Tibial artery (tissue), 4 donors: ENCODE measurements around the gene TSPAN32.

Experiments
- DNase-seq, 2 donors: peaks; one replicate each; pipeline ENCODE4 v3.0.0-alpha.2; 2019
- H3K27ac ChIP-seq, 2 donors: fragments of 200-600 bp; sonication (generic) in 1 of 2; 1 replicate in 1 of 2; 2 replicates in 1 of 2; pipeline ENCODE4 v1.5.1; 2018 to 2019; ENCODE audit warnings: mild to moderate bottlenecking in 1 of 2
- H3K27me3 ChIP-seq, 2 donors: fragments of 200-600 bp; sonication (generic) in 1 of 2; one replicate each; pipeline versions ENCODE4 v1.5.1 to v1.6.0; 2016 to 2019
- H3K36me3 ChIP-seq, 3 donors: fragments of 200-600 bp; sonication (generic) in 2 of 3; one replicate each; pipeline ENCODE4 v1.5.1; 2016 to 2019; ENCODE audit warnings: mild to moderate bottlenecking in 2 of 3
- H3K4me1 ChIP-seq, 4 donors: fragments of 200-600 bp; sonication (generic) in 2 of 4; 1 replicate in 3 of 4; 2 replicates in 1 of 4; pipeline ENCODE4 v1.5.1; 2016 to 2019
- H3K4me3 ChIP-seq, 2 donors: fragments of 200-600 bp; sonication (generic) in 1 of 2; 1 replicate in 1 of 2; 2 replicates in 1 of 2; pipeline ENCODE4 v1.5.1; 2018 to 2019; ENCODE audit warnings: mild to moderate bottlenecking in 2 of 2
- H3K9me3 ChIP-seq, 3 donors: fragments of 200-600 bp; sonication (generic) in 1 of 3; one replicate each; pipeline ENCODE4 v1.5.1; 2016 to 2019
- intact Hi-C: fragments of 100-400 bp; cut with DNase I; formaldehyde crosslinking; loops from one replicate; pipeline ENCODE4 v1.15.0; 2023; ENCODE audit warnings: low total_unique reads
- TF ChIP-seq, protein P1 (sequence below), 2 experiments: fragments of 200-600 bp in 1 of 2; fragments of 450-650 bp in 1 of 2; IDR thresholded peaks; one replicate each; pipeline ENCODE4 v1.5.1; 2017 to 2019; ENCODE audit warnings: antibody characterized with exemption in 2 of 2, mild to moderate bottlenecking in 1 of 2, moderate library complexity in 1 of 2

Gene TSPAN32

GRCh38 chr11:2347308-2347830 is 45.6 kb downstream of the TSPAN32 start:
- DNase-seq, result no peak
- TF ChIP-seq, protein P1, sequence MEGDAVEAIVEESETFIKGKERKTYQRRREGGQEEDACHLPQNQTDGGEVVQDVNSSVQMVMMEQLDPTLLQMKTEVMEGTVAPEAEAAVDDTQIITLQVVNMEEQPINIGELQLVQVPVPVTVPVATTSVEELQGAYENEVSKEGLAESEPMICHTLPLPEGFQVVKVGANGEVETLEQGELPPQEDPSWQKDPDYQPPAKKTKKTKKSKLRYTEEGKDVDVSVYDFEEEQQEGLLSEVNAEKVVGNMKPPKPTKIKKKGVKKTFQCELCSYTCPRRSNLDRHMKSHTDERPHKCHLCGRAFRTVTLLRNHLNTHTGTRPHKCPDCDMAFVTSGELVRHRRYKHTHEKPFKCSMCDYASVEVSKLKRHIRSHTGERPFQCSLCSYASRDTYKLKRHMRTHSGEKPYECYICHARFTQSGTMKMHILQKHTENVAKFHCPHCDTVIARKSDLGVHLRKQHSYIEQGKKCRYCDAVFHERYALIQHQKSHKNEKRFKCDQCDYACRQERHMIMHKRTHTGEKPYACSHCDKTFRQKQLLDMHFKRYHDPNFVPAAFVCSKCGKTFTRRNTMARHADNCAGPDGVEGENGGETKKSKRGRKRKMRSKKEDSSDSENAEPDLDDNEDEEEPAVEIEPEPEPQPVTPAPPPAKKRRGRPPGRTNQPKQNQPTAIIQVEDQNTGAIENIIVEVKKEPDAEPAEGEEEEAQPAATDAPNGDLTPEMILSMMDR (IDR thresholded peaks at IDR 0.05), result no peak
- no peak overlapping the region for H3K27ac ChIP-seq

DNA sequence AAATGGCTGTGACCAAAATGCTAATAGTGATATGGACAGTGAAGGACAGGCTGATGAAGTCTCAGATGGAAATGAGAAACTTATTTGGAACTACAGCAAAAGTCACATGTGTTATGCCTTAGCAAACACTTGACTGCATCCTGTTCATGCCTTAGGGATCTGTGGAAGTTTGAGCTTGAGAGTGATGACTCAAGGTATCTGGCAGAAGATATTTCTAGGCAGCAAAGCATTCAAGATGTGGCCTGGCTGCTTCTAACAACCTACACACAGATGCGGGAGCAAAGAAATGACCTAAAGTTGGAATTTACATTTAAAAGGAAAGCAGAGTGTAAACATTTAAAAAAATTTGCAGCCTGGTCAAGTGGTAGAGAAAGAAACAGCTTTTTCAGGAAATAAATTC is 47.2 kb downstream of the TSPAN32 start:
- intact Hi-C loops, result no loop called here
- no peak for DNase-seq
- Histone ChIP-seq H3K27me3 (no peaks in the 10 kb centered on the region), H3K36me3 (no peaks in the 10 kb centered on the region), H3K27ac (no peak overlapping the region), H3K9me3 (peaks cover 0 to 10% (median 7%) of the 10 kb centered on the region in 3 donors), H3K4me3 (no peak overlapping the region), H3K4me1 (no peaks in the 10 kb centered on the region)
- TF ChIP-seq, protein P1 (IDR thresholded peaks at IDR 0.05), result no peak

More at GRCh38 chr11:2347308-2347830, 45.6 kb downstream of the TSPAN32 start:
- peaks cover 0 to 10% (median 7%) of the 10 kb centered on the region in 3 donors for H3K9me3 ChIP-seq
- H3K36me3 ChIP-seq, result no peaks in the 10 kb centered on the region
- intact Hi-C loops, result no loop called here
- no peaks in the 10 kb centered on the region for H3K4me1 ChIP-seq
- no peaks in the 10 kb centered on the region for H3K27me3 ChIP-seq
- no peak overlapping the region for H3K4me3 ChIP-seq

DNA sequence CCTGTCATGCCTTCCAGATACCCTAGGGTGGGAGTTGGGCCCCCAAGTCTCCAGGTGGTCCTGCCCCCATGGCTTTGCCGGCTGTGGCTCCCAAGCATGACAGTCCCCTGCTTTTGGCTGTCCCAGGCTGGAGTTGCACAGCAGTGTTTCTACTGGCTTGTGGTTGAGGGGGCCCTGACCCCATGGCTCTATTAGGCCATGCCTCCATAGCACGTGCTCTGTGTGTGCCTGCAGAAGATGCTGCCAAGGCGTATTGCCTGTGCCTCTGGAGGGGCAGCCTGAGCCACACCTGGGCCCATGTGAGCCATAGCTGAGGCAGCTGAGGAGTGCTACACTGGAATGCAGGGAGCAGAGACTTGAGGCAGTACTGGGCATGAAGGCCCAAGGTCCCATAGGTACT is 49.9 kb downstream of the TSPAN32 start:
- H3K27ac ChIP-seq, result no peak overlapping the region
- TF ChIP-seq, protein P1 (IDR thresholded peaks at IDR 0.05), result no peak

GRCh38 chr11:2352420-2352819 is 50.6 kb downstream of the TSPAN32 start:
- Histone ChIP-seq H3K27me3 (no peaks in the 10 kb centered on the region), H3K4me3 (no peak overlapping the region), H3K9me3 (peaks cover 0 to 10% (median 7%) of the 10 kb centered on the region in 3 donors), H3K36me3 (no peaks in the 10 kb centered on the region), H3K27ac (no peak overlapping the region), H3K4me1 (no peaks in the 10 kb centered on the region)
- intact Hi-C loops, result no loop called here
- no peak for DNase-seq
- TF ChIP-seq, protein P1 (IDR thresholded peaks at IDR 0.05), result no peak

More for the DNA sequence above, 49.9 kb downstream of the TSPAN32 start:
- intact Hi-C loops, result no loop called here
- no peak overlapping the region for H3K4me3 ChIP-seq
- H3K27me3 ChIP-seq, result no peaks in the 10 kb centered on the region
- no peaks in the 10 kb centered on the region for H3K4me1 ChIP-seq
- peaks cover 0 to 10% (median 7%) of the 10 kb centered on the region in 3 donors for H3K9me3 ChIP-seq
- no peak for DNase-seq
- H3K36me3 ChIP-seq, result no peaks in the 10 kb centered on the region

GRCh38 chr11:2355000-2355644 is 53.3 kb downstream of the TSPAN32 start:
- intact Hi-C loops, result no loop called here
- TF ChIP-seq, protein P1 (IDR thresholded peaks at IDR 0.05), result no peak
- Histone ChIP-seq H3K36me3 (no peaks in the 10 kb centered on the region), H3K9me3 (no peaks in the 10 kb centered on the region), H3K27ac (no peak overlapping the region), H3K27me3 (no peaks in the 10 kb centered on the region), H3K4me3 (no peak overlapping the region), H3K4me1 (no peaks in the 10 kb centered on the region)
- DNase-seq, result no peak
